AG09309 (cell line): ENCODE measurements around the gene PRKCZ.

Source experiments
- DNase-seq: peaks from one replicate; pipeline ENCODE4 v3.0.0-alpha.2; 2010; ENCODE audit warnings: low read depth
- H3K4me3 ChIP-seq: 2 replicates; pipeline ENCODE4 v1.5.1; 2011; ENCODE audit warnings: mild to moderate bottlenecking, low read depth, low read length, moderate library complexity; ENCODE audit not compliant: control insufficient read depth
- TF ChIP-seq, protein P1 (sequence below): IDR thresholded peaks from 2 replicates; pipeline ENCODE4 v1.5.1; 2011; ENCODE audit warnings: mild to moderate bottlenecking, low read depth, low read length, inconsistent platforms; ENCODE audit not compliant: insufficient read depth, control insufficient read depth; ENCODE audit errors: missing control alignments

PRKCZ gene

DNA sequence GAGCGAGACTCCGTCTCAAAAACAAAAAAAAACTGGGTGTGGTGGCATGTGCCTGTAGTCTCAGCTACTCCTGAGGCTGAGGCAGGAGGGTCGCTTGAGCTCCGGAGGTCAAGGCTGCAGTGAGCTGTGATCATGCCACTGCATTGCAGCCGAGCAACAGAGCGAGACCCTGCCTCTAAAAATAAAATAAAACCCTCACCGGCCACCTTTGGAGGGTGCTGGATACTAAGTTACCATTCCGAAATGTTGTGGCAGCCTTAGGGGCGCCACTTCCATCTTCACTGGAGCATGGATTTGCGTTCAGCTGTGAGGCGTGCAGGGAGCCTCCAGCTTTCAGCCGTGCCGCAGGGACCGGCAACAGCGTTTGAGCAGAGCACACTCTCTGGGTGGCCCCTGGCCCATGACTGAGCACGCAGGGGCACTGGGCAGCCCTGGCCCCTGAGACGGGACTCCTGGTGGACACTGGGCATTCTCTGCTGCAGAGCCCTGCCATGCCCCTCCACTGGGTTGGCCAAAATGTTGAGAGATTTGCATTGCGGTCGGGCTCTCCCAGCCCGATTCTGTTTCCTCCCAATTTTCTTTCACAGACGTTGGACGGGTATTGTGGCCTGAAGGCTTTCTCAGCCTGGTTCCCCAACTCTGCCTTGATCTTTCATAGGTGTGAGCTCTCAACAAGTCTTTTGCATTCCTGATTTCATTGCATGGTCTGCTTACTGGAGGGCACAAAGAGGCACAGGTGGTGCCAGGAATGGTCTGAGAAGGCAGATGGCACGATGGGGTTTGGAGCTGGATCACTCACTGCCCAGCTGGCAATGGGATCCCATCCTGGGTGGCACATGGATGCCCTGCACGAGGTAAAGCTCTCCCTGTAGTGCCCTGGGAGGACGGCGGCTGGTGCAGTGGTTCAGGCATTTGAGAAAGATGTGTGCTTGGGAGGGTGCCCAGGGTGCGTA lies 40.8 kb upstream of the PRKCZ start:
- TF ChIP-seq, protein P1, sequence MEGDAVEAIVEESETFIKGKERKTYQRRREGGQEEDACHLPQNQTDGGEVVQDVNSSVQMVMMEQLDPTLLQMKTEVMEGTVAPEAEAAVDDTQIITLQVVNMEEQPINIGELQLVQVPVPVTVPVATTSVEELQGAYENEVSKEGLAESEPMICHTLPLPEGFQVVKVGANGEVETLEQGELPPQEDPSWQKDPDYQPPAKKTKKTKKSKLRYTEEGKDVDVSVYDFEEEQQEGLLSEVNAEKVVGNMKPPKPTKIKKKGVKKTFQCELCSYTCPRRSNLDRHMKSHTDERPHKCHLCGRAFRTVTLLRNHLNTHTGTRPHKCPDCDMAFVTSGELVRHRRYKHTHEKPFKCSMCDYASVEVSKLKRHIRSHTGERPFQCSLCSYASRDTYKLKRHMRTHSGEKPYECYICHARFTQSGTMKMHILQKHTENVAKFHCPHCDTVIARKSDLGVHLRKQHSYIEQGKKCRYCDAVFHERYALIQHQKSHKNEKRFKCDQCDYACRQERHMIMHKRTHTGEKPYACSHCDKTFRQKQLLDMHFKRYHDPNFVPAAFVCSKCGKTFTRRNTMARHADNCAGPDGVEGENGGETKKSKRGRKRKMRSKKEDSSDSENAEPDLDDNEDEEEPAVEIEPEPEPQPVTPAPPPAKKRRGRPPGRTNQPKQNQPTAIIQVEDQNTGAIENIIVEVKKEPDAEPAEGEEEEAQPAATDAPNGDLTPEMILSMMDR = no peak
- H3K4me3 ChIP-seq = no peak overlapping the region
- DNase-seq = no peak

DNA sequence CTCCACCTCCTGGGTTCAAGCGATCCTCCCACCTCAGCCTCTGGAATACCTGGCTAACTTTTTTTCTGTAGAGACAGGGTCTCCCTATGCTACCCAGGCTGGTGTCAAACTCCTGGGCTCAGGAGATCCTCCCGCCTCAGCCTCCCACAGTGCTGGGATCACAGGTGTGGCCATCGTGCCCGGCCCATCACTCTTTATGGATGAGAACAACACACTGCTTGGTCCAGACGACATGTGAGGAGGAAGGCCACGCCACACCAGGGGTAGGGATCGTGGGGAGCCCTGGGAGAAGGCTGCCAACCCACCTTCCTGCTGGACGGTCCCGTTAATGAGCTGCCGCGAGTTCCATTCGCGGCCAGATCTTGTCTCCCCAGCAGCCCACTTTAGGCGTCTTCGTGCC lies 36.0 kb upstream of the PRKCZ start:
- DNase-seq = no peak
- no peak overlapping the region for H3K4me3 ChIP-seq
- TF ChIP-seq, protein P1 = no peak

DNA sequence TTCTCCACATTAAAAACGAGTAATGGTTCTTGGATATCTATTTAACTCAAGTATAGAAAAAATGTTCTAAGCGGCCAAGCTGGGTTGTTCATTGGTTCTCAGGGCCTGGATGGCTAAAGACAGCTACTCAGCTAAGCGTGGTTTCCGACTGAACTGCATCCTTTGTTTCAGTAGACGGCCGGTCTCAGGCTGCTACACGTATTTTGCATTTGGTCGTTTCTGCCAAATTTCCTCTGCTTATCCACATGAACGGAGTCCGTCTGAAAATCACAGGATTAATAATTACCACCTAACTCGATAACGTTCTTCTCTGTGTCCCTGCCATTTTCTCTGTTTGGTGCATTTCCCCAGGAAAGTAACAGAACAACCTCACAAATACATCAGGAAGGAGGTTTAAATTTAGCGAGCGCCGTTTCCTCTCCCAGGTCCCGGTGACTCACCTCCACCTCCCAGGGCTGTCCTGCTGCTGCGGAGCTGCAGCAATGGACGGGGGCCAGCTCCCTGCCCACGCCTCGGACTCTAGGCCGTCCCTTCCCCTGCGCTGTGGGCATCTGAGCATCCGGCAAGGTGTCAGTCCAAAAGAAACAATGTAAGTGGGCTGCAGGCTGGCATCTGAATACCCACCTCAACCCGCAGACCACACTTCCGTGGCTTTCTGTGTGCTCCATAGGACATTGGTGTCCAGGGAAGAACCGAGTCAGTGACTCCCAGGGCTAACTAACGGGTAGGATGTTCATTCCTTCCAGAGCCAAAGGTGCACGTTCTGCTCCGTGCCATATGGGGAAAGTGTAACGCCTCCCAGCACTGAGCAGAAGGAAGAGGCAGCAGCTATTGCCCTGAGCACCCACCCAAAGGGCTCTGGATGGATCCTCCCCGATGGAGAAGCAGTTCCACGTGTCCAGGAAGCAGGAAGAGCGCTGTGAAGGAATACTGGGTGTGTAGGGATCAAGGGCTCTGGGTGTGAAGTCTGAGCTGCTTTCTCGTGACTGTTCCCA lies 35.2 kb upstream of the PRKCZ start:
- TF ChIP-seq, protein P1 = no peak
- DNase-seq = no peak
- H3K4me3 ChIP-seq = no peak overlapping the region

DNA sequence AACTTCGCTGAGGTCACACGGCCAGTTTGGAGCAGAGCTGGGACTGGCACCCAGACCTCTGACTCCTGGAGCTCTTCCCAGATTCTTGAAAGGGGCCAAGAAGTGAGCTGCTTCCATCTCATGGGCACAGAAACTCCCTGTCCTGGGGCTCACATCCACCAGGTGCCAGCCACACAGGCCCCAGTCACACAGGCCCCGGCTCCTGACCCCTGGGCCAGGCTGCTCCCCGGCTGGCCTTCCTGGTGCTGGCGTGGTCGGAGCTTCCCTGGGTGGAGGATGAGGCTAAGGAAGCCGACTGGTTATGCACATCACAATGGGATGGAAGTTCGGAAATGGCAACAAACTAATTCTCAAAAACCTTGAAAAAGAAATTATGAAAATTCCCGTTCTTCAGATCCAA lies 34.1 kb upstream of the PRKCZ start:
- no peak for DNase-seq
- TF ChIP-seq, protein P1 = no peak

DNA sequence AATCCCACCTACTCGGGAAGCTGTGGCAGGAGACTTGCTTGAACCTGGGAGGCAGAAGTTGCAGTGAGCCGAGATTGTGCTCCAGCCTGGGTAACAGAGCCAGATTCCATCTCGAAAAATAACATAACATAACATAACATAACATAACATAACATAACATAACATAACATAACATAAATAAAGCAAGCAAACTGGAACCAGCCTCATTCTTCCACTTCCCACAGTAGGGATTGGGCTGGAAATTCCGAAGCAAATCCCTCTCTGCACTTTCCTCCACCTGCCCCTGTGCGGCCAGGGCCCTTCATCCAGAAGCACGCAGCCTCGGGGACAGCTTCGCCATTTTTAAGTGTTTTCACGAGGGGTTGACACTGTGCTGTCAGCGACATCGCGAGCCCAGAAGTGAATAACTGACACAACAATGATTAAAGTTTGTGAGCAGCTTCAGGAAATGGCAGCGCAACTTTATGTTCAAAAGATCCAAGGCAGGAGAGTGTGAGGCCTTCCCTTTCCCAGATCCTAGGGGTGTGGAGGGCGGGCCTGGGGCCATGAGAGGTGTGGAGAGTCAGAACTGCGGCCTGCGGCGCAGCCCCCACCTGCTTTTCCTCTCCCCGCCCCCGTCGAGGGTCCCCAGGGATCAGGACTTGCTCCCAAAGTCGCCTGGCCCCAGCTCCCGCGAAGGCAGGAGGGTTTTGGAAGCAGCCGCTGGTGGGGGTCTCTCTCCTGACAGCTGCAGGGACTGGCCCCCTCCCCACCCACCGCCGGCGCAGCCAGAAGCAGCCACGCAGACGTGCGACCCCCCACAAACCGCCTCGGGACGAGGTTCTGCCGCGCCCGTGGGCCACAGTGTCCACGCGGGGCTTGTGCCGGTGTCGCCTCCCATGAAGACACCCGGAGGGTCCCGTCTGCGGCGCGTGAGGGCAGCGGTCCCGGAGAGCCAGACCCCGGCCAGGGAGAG lies 31.7 kb upstream of the PRKCZ start:
- DNase-seq = no peak
- TF ChIP-seq, protein P1 = no peak
- H3K4me3 ChIP-seq = no peak overlapping the region

More for the DNA sequence above, 34.1 kb upstream of the PRKCZ start:
- H3K4me3 ChIP-seq = no peak overlapping the region

DNA sequence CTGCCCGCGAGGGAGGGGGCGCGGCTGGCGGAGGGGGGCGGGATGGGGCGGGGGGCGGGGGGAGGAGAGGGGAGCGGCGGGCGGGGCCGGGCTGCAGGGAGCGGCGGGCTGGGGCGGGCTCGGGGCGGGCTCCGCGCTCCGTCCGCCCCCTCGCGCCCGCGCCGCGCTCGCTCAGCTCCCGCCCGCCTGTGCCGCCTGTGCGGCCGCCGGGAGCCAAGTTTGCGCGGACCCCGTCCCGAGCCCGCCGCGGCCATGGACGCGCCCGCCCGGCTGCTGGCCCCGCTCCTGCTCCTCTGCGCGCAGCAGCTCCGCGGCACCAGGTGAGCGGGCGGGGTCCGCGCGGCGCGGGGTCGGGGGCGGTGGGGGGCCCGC lies 31.1 kb upstream of the PRKCZ start, which contains the start of gene GABRD:
GABRD (plus strand) TSS at position 174 of the 372 bp plus-strand sequence; CDS start at position 253, 79 bp downstream.
- no peak for DNase-seq
- TF ChIP-seq, protein P1 = no peak
- no peak within 1 kb of the TSS for H3K4me3 ChIP-seq
